IMR-90 (cell line): ENCODE measurements around the gene RSBN1. TPM values are rescaled to one million over a fixed set of nuclear protein-coding genes. Genes with fewer than 3 reads are reported as not detected.

Experiments
- ATAC-seq: fragments of 200-7000 bp; cut with Tn5 transposase; 2 replicates; pipeline ENCODE4 v1.9.1; 2020; ENCODE audit warnings: low read depth, mild to moderate bottlenecking, moderate library complexity
- BruUV-seq: library from RNA; stranded (reverse); fragments of 400-500 nt; replicated peaks from 2 replicates; lab custom pipeline; 2021; lab: Mats Ljungman, UMichigan
- CTCF ChIA-PET: fragments of 300-600 bp; formaldehyde crosslinking; extraction: SDS; loops from one replicate; lab custom pipeline; 2021; ENCODE audit warnings: antibody characterized with exemption; lab: Yijun Ruan, JAX
- POLR2A ChIA-PET: fragments of 300-600 bp; sonication (Branson Sonifier 250); formaldehyde crosslinking; loops from one replicate; lab custom pipeline; 2022; ENCODE audit warnings: antibody characterized with exemption; ENCODE audit not compliant: unreplicated experiment; lab: Charles Lee
- DNase-seq: peaks from one replicate; pipeline ENCODE4 v3.0.0; 2013
- H2AFZ ChIP-seq: replicated peaks from 2 replicates; pipeline ENCODE3; 2013; ENCODE audit warnings: low read length, mild to moderate bottlenecking; ENCODE audit not compliant: poor library complexity
- H2AK5ac ChIP-seq: 2 replicates; pipeline ENCODE4 v1.6.1; 2013; ENCODE audit warnings: low read depth, low read length, inconsistent platforms
- H2AK9ac ChIP-seq: replicated peaks from 2 replicates; pipeline ENCODE3; 2013; ENCODE audit warnings: mild to moderate bottlenecking, low read depth, low read length, moderate library complexity; ENCODE audit not compliant: poor library complexity
- H2BK120ac ChIP-seq: 2 replicates; pipeline ENCODE4 v1.6.1; 2013; ENCODE audit warnings: low read depth, low read length, inconsistent platforms
- H2BK15ac ChIP-seq: 3 replicates; pipeline ENCODE4 v1.6.1; 2013; ENCODE audit warnings: low read depth, low read length, inconsistent platforms
- H2BK20ac ChIP-seq: 2 replicates; pipeline ENCODE4 v1.6.1; 2013; ENCODE audit warnings: low read depth, mild to moderate bottlenecking, inconsistent platforms, low read length, moderate library complexity
- H2BK5ac ChIP-seq: 2 replicates; pipeline ENCODE4 v1.6.1; 2013; ENCODE audit warnings: mild to moderate bottlenecking, low read depth, low read length, inconsistent platforms; ENCODE audit not compliant: poor library complexity, severe bottlenecking
- H3K14ac ChIP-seq: replicated peaks from 2 replicates; pipeline ENCODE4 v1.6.1; 2013; ENCODE audit warnings: low read depth, low read length, inconsistent platforms
- H3K18ac ChIP-seq: 2 replicates; pipeline ENCODE4 v1.6.1; 2013; ENCODE audit warnings: low read depth, low read length, control low read depth
- H3K23ac ChIP-seq: 2 replicates; pipeline ENCODE4 v1.6.1; 2013; ENCODE audit warnings: low read depth, low read length, inconsistent platforms
- H3K27ac ChIP-seq: 2 replicates; pipeline ENCODE4 v1.5.1; 2013; ENCODE audit warnings: mild to moderate bottlenecking, control low read depth, low read length; ENCODE audit not compliant: insufficient read depth
- H3K27me3 ChIP-seq: 2 replicates; pipeline ENCODE4 v1.6.1; 2013; ENCODE audit warnings: low read length; ENCODE audit not compliant: control insufficient read depth, insufficient read depth
- H3K36me3 ChIP-seq: 2 replicates; pipeline ENCODE4 v1.6.1; 2013; ENCODE audit warnings: low read length, mixed read lengths; ENCODE audit not compliant: control insufficient read depth, insufficient read depth
- H3K4ac ChIP-seq: 2 replicates; pipeline ENCODE4 v1.6.1; 2013; ENCODE audit warnings: low read depth, low read length, inconsistent platforms
- H3K4me1 ChIP-seq: 2 replicates; pipeline ENCODE4 v1.6.1; 2013; ENCODE audit warnings: low read length, mixed read lengths; ENCODE audit not compliant: control insufficient read depth, insufficient read depth
- H3K4me2 ChIP-seq: 2 replicates; pipeline ENCODE4 v1.6.1; 2013; ENCODE audit warnings: low read depth, mild to moderate bottlenecking, control low read depth, low read length, moderate library complexity
- H3K4me3 ChIP-seq: 2 replicates; pipeline ENCODE4 v1.5.1; 2013; ENCODE audit warnings: low read depth, mild to moderate bottlenecking, control low read depth, low read length, moderate library complexity; ENCODE audit not compliant: insufficient read depth
- H3K56ac ChIP-seq: 2 replicates; pipeline ENCODE4 v1.6.1; 2013; ENCODE audit warnings: low read length, inconsistent platforms; ENCODE audit not compliant: insufficient read depth; ENCODE audit errors: extremely low read depth
- H3K79me1 ChIP-seq, 2 experiments: 2 replicates each; pipeline ENCODE4 v1.6.1; 2013; ENCODE audit warnings: low read length in 2 of 2, inconsistent platforms in 1 of 2, low read depth in 1 of 2
- H3K9ac ChIP-seq: 2 replicates; pipeline ENCODE4 v1.6.1; 2013; ENCODE audit warnings: low read depth, low read length, control low read depth
- H3K9me1 ChIP-seq: 2 replicates; pipeline ENCODE4 v1.6.1; 2013; ENCODE audit warnings: low read length, inconsistent platforms; ENCODE audit not compliant: insufficient read depth
- H3K9me3 ChIP-seq: 2 replicates; pipeline ENCODE4 v1.6.1; 2013; ENCODE audit warnings: low read length; ENCODE audit not compliant: control insufficient read depth, insufficient read depth
- H4K20me1 ChIP-seq: 2 replicates; pipeline ENCODE4 v1.6.1; 2013; ENCODE audit warnings: low read length, inconsistent platforms; ENCODE audit not compliant: insufficient read depth
- H4K5ac ChIP-seq: 2 replicates; pipeline ENCODE4 v1.6.1; 2013; ENCODE audit warnings: mild to moderate bottlenecking, low read depth, low read length, control low read depth
- H4K8ac ChIP-seq, 2 experiments: 2 replicates each; pipeline ENCODE4 v1.6.1; 2013; ENCODE audit warnings: low read depth in 2 of 2, low read length in 2 of 2, control low read depth in 1 of 2, inconsistent platforms in 1 of 2
- H4K91ac ChIP-seq: 2 replicates; pipeline ENCODE4 v1.6.1; 2013; ENCODE audit warnings: low read depth, low read length, inconsistent platforms; ENCODE audit not compliant: insufficient read depth
- BHLHE40 ChIP-seq: fragments of 150-350 bp; IDR thresholded peaks from 2 replicates; pipeline ENCODE4 v1.6.1; 2016; ENCODE audit warnings: mild to moderate bottlenecking, low read depth, low read length
- CEBPB ChIP-seq: IDR thresholded peaks from 2 replicates; pipeline ENCODE4 v1.6.1; 2012; ENCODE audit warnings: low read depth, low read length, improper control_type of control experiment
- CHD1 ChIP-seq: IDR thresholded peaks from 2 replicates; pipeline ENCODE4 v1.6.1; 2012; ENCODE audit warnings: low read depth, low read length, improper control_type of control experiment
- FOS ChIP-seq: fragments of 150-350 bp; IDR thresholded peaks from 2 replicates; pipeline ENCODE4 v1.6.1; 2016; ENCODE audit warnings: low read depth, low read length
- MAFK ChIP-seq: IDR thresholded peaks from 2 replicates; pipeline ENCODE4 v1.6.1; 2012; ENCODE audit warnings: low read depth, low read length, improper control_type of control experiment
- MAZ ChIP-seq: IDR thresholded peaks from 2 replicates; pipeline ENCODE4 v1.6.1; 2012; ENCODE audit warnings: low read depth, mild to moderate bottlenecking, low read length, improper control_type of control experiment, moderate library complexity, borderline replicate concordance
- MXI1 ChIP-seq: IDR thresholded peaks from 2 replicates; pipeline ENCODE4 v1.6.1; 2012; ENCODE audit warnings: low read depth, mild to moderate bottlenecking, low read length, moderate library complexity, borderline replicate concordance
- POLR2A ChIP-seq: IDR thresholded peaks from 2 replicates; pipeline ENCODE4 v1.6.1; 2012; ENCODE audit warnings: mild to moderate bottlenecking, low read depth, low read length
- RAD21 ChIP-seq: IDR thresholded peaks from 2 replicates; pipeline ENCODE4 v1.6.1; 2012; ENCODE audit warnings: low read length, improper control_type of control experiment
- RCOR1 ChIP-seq: IDR thresholded peaks from 2 replicates; pipeline ENCODE4 v1.6.1; 2012; ENCODE audit warnings: mild to moderate bottlenecking, low read length, improper control_type of control experiment; ENCODE audit not compliant: insufficient replicate concordance
- RFX5 ChIP-seq: IDR thresholded peaks from 2 replicates; pipeline ENCODE4 v1.8.0; 2012; ENCODE audit warnings: low read depth, mild to moderate bottlenecking, low read length, moderate library complexity
- WGBS, 2 experiments: methylation state at CpG; one replicate each; pipeline versions ENCODE4 v1.1.5 to v1.1.7; 2013; ENCODE audit warnings: missing lambda C conversion rate in 2 of 2; ENCODE audit not compliant: insufficient read length in 1 of 2; ENCODE audit errors: extremely low coverage in 2 of 2; 5-methylcytosine and 5-hydroxymethylcytosine counted together
- dilution Hi-C: fragments of 300-500 bp; cut with HindIII; formaldehyde crosslinking; loops from one replicate; pipeline ENCODE4 v1.14.3; 2018; ENCODE audit warnings: low sequenced_read_pairs; ENCODE audit not compliant: unreplicated experiment
- in situ Hi-C: fragments of 300-500 bp; cut with MboI; formaldehyde crosslinking; loops from 3 replicates; pipeline ENCODE4 v1.14.3; 2019; ENCODE audit warnings: low sequenced_read_pairs, inconsistent platforms, mixed read lengths
- intact Hi-C: fragments of 100-400 bp; cut with micrococcal nuclease; formaldehyde crosslinking; loops from 2 replicates; pipeline ENCODE4 v1.10.0; 2022
- polyA plus RNA-seq, 3 experiments: library from polyadenylated mRNA; depleted of rRNA; stranded (reverse); fragments of >200 nt; gene quantifications; 2 replicates each; pipeline ENCODE4 v1.2.3, GENCODE V29; 2012; ENCODE audit warnings: low replicate concordance in 1 of 3
- total RNA-seq: library from RNA; depleted of rRNA; stranded (reverse); fragments of >200 nt; gene quantifications from 2 replicates; pipeline ENCODE4 v1.2.3, GENCODE V29; 2012
- TF ChIP-seq, protein P1 (sequence below): fragments of 150-350 bp; IDR thresholded peaks from 2 replicates; pipeline ENCODE4 v1.6.1; 2017; ENCODE audit warnings: mild to moderate bottlenecking, antibody characterized with exemption, low read length, low read depth
- TF ChIP-seq, protein P2 (sequence below): conservative IDR thresholded peaks from 2 replicates; pipeline ENCODE4 v1.5.1; 2012; ENCODE audit warnings: mild to moderate bottlenecking, low read depth, low read length, improper control_type of control experiment
- TF ChIP-seq, protein P3 (sequence below): fragments of 150-350 bp; IDR thresholded peaks from 2 replicates; pipeline ENCODE4 v1.6.1; 2016; ENCODE audit warnings: low read depth, mild to moderate bottlenecking, low read length, moderate library complexity, borderline replicate concordance

RSBN1 gene
- total and polyA plus RNA-seq, 2 of the 4 experiments (the other 2 are of a cell fraction): 5.3 to 11.7 TPM

DNA sequence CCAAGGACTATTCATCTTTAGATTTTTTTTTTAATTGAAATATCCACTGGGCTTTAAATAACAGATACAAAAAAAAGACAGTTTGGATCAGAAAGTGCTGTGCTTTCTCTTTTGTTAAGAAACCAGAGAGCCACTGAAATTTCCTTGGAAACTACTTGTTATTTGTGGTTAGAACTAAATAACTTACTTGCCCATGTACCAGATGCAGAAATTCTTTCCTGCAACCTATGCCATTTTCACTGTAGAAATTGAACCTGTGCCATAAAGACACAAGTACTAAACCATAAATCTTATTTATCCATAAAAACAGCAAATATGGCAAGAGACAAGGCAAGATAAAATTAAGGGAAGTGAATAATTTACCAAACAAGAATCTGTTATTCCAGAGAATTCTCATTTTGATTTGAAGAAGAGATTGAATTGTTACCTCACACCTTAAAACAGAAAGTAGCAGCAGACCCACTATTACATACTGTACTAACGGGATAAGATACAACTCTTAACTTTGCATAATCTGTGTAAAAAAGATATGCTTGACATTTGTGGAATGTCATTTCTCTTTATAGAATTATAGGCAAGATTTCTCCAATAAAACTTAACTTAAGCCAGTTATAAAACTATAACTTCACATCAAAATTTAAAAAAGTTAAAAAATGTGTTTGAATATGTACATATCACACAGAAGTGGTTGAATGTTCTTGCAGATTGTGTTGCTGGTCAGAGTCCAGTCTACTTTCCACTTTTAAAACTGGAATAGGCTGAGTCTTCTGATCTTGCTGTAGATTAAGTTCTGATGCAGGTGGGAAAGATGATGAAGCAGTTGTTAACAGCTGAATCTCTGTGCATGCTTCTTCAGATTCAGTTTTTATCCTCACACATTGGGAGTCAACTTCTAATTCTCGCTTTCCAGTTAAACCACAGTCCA is 46.7 kb downstream of the RSBN1 start:
- DNase-seq (peak; percentile 11), ATAC-seq (no peak)
- H3K56ac ChIP-seq: no peak overlapping the region
- TF ChIP-seq, protein P1, sequence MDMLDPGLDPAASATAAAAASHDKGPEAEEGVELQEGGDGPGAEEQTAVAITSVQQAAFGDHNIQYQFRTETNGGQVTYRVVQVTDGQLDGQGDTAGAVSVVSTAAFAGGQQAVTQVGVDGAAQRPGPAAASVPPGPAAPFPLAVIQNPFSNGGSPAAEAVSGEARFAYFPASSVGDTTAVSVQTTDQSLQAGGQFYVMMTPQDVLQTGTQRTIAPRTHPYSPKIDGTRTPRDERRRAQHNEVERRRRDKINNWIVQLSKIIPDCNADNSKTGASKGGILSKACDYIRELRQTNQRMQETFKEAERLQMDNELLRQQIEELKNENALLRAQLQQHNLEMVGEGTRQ: no peak
- TF ChIP-seq FOS (no peak), RFX5 (no peak), RAD21 (no peak), MXI1 (no peak), MAZ (no peak), POLR2A (no peak), CEBPB (no peak), RCOR1 (no peak), MAFK (no peak), BHLHE40 (no peak), CHD1 (no peak)
- TF ChIP-seq, protein P2, sequence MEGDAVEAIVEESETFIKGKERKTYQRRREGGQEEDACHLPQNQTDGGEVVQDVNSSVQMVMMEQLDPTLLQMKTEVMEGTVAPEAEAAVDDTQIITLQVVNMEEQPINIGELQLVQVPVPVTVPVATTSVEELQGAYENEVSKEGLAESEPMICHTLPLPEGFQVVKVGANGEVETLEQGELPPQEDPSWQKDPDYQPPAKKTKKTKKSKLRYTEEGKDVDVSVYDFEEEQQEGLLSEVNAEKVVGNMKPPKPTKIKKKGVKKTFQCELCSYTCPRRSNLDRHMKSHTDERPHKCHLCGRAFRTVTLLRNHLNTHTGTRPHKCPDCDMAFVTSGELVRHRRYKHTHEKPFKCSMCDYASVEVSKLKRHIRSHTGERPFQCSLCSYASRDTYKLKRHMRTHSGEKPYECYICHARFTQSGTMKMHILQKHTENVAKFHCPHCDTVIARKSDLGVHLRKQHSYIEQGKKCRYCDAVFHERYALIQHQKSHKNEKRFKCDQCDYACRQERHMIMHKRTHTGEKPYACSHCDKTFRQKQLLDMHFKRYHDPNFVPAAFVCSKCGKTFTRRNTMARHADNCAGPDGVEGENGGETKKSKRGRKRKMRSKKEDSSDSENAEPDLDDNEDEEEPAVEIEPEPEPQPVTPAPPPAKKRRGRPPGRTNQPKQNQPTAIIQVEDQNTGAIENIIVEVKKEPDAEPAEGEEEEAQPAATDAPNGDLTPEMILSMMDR: no peak
- TF ChIP-seq, protein P3, sequence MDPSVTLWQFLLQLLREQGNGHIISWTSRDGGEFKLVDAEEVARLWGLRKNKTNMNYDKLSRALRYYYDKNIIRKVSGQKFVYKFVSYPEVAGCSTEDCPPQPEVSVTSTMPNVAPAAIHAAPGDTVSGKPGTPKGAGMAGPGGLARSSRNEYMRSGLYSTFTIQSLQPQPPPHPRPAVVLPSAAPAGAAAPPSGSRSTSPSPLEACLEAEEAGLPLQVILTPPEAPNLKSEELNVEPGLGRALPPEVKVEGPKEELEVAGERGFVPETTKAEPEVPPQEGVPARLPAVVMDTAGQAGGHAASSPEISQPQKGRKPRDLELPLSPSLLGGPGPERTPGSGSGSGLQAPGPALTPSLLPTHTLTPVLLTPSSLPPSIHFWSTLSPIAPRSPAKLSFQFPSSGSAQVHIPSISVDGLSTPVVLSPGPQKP: no peak

More for the DNA sequence above, 46.7 kb downstream of the RSBN1 start:
- Histone ChIP-seq H3K14ac (no peak overlapping the region), H2AK5ac (no peak overlapping the region), H4K5ac (no peak overlapping the region), H2BK120ac (no peak overlapping the region), H3K18ac (no peak overlapping the region), H3K23ac (no peak overlapping the region), H3K79me1 (peaks cover 3 to 12% of the 10 kb centered on the region in 2 experiments), H2BK20ac (no peak overlapping the region), H4K8ac (no peak overlapping the region), H2BK15ac (no peak overlapping the region), H2BK5ac (no peak overlapping the region), H3K9ac (no peak overlapping the region), H3K4me2 (no peak overlapping the region), H3K9me3 (no peaks in the 10 kb centered on the region), H3K27ac (no peak overlapping the region), H2AFZ (no peak overlapping the region), H4K91ac (no peak overlapping the region), H3K27me3 (no peaks in the 10 kb centered on the region), H3K4me3 (no peak overlapping the region), H3K36me3 (peaks cover 4% of the 10 kb centered on the region; the same call in 1 of the 2 replicates), H4K20me1 (no peaks in the 10 kb centered on the region), H3K9me1 (no peaks in the 10 kb centered on the region), H3K4ac (no peak overlapping the region), H2AK9ac (no peak overlapping the region), H3K4me1 (no peaks in the 10 kb centered on the region)
- in situ Hi-C loops: no loop called here
- intact Hi-C loops: no loop called here
- dilution Hi-C loops: no loop called here
- BruUV-seq: no TSS peak
- POLR2A ChIA-PET: no interaction called here
- no CpG with 5 or more reads among the region's 2 CpGs for WGBS, 2 experiments
- CTCF ChIA-PET: interaction anchor here (0.6 kb wide), 1 partner anchor 685 kb away, joined by 6 read pairs; no protein-coding TSS in a partner anchor
